PC-9 (cell line): Measurements from ENCODE around the gene MYO1E. TPM values are rescaled to one million over a fixed set of nuclear protein-coding genes. Genes with fewer than 3 reads are reported as not detected.
A peak's percentile ranks its signal among the peaks of the same experiment; 100 is the strongest.

Experiments used
- BruUV-seq: library from RNA; stranded (reverse); fragments of 400-500 nt; replicated peaks from 2 replicates; lab custom pipeline; 2021; lab: Mats Ljungman, UMichigan
- CTCF ChIA-PET: fragments of 300-600 bp; sonication (Branson Sonifier 250); formaldehyde crosslinking; loops from one replicate; lab custom pipeline; 2022; ENCODE audit warnings: antibody characterized with exemption; lab: Charles Lee
- POLR2A ChIA-PET: fragments of 300-600 bp; sonication (Branson Sonifier 250); formaldehyde crosslinking; loops from one replicate; lab custom pipeline; 2022; ENCODE audit warnings: antibody characterized with exemption; ENCODE audit not compliant: unreplicated experiment; lab: Charles Lee
- DNase-seq, 2 experiments: peaks; one replicate each; pipeline versions ENCODE4 v3.0.0 to v3.0.0-alpha.2; 2015 to 2022; ENCODE audit warnings: mixed read lengths in 1 of 2
- H2AFZ ChIP-seq: fragments of 200-600 bp; sonication (generic); 2 replicates; pipeline ENCODE4 v1.8.1; 2017; ENCODE audit warnings: antibody characterized with exemption
- H3F3A ChIP-seq: fragments of 200-600 bp; sonication (generic); 2 replicates; pipeline ENCODE4 v1.8.1; 2017; ENCODE audit warnings: antibody characterized with exemption, mild to moderate bottlenecking, low read depth; ENCODE audit not compliant: insufficient read depth
- H3K27ac ChIP-seq: fragments of 200-600 bp; sonication (generic); 2 replicates; pipeline ENCODE4 v1.6.1; 2016; ENCODE audit warnings: mixed run types
- H3K27me3 ChIP-seq: fragments of 200-600 bp; sonication (generic); 2 replicates; pipeline ENCODE4 v1.6.1; 2016; ENCODE audit warnings: low read depth, mixed run types; ENCODE audit not compliant: insufficient read depth
- H3K36me3 ChIP-seq: fragments of 200-600 bp; sonication (generic); 2 replicates; pipeline ENCODE4 v1.6.1; 2016; ENCODE audit warnings: low read depth, mixed run types
- H3K4me1 ChIP-seq: fragments of 200-600 bp; sonication (generic); replicated peaks from 2 replicates; pipeline ENCODE4 v1.6.1; 2016; ENCODE audit warnings: mixed run types; ENCODE audit not compliant: insufficient read depth
- H3K4me2 ChIP-seq: fragments of 200-600 bp; sonication (generic); 2 replicates; pipeline ENCODE4 v1.6.1; 2017; ENCODE audit warnings: mixed run types
- H3K4me3 ChIP-seq: fragments of 200-600 bp; sonication (generic); 2 replicates; pipeline ENCODE4 v1.6.1; 2016; ENCODE audit warnings: mixed run types
- H3K79me2 ChIP-seq: fragments of 200-600 bp; sonication (generic); 2 replicates; pipeline ENCODE4 v1.6.1; 2017; ENCODE audit warnings: low read depth, mixed run types
- H3K9me2 ChIP-seq: fragments of 200-600 bp; sonication (generic); 2 replicates; pipeline ENCODE4 v1.8.1; 2017; ENCODE audit warnings: mild to moderate bottlenecking; ENCODE audit not compliant: insufficient read depth
- H3K9me3 ChIP-seq: fragments of 200-600 bp; sonication (generic); 2 replicates; pipeline ENCODE4 v1.8.1; 2016; ENCODE audit warnings: low read depth; ENCODE audit not compliant: insufficient read depth
- H4K20me1 ChIP-seq: fragments of 200-600 bp; sonication (generic); 2 replicates; pipeline ENCODE4 v1.8.1; 2017; ENCODE audit not compliant: insufficient read depth
- EZH2 ChIP-seq: fragments of 200-600 bp; sonication (generic); IDR thresholded peaks from 2 replicates; pipeline ENCODE4 v1.8.0; 2017; ENCODE audit warnings: antibody characterized with exemption, low read depth
- intact Hi-C: fragments of 100-400 bp; cut with micrococcal nuclease; formaldehyde crosslinking; loops from one replicate; pipeline ENCODE4 v1.10.0; 2022; ENCODE audit not compliant: unreplicated experiment
- total RNA-seq: library from RNA; stranded (reverse); gene quantifications from 2 replicates; pipeline ENCODE4 v1.2.3, GENCODE V29; 2021
- TF ChIP-seq, protein P1 (sequence below): fragments of 200-600 bp; sonication (generic); conservative IDR thresholded peaks from 2 replicates; pipeline ENCODE4 v1.6.1; 2017; ENCODE audit warnings: mixed run types, antibody characterized with exemption, mild to moderate bottlenecking, moderate library complexity

MYO1E gene
- total RNA-seq, 1 experiment from 2014 or later = 156 TPM

DNA sequence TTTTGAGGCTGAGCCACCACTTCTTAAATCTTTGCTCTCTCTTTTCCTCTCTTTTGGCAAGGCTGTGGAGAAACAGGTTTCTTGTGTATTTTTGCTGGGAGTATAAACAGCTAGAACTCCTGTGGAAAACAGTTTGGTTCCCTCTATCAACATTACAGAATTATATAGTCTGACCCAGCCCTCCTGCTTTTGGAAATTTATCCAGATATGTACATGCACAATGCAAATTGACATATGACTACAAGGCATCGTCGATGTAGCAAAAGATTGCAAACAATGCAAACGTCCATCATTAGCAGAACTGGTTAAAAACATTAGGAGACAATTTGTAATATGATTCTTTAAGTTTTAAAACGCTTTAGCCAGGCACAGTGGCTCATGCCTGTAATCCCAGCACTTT is 12.5 kb upstream of the MYO1E start:
- H3K9me2 ChIP-seq = no peaks in the 10 kb centered on the region
- H3K4me1 ChIP-seq = peaks cover 20% of the 10 kb centered on the region
- BruUV-seq = no TSS peak
- TF ChIP-seq, protein P1, sequence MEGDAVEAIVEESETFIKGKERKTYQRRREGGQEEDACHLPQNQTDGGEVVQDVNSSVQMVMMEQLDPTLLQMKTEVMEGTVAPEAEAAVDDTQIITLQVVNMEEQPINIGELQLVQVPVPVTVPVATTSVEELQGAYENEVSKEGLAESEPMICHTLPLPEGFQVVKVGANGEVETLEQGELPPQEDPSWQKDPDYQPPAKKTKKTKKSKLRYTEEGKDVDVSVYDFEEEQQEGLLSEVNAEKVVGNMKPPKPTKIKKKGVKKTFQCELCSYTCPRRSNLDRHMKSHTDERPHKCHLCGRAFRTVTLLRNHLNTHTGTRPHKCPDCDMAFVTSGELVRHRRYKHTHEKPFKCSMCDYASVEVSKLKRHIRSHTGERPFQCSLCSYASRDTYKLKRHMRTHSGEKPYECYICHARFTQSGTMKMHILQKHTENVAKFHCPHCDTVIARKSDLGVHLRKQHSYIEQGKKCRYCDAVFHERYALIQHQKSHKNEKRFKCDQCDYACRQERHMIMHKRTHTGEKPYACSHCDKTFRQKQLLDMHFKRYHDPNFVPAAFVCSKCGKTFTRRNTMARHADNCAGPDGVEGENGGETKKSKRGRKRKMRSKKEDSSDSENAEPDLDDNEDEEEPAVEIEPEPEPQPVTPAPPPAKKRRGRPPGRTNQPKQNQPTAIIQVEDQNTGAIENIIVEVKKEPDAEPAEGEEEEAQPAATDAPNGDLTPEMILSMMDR = no peak
- TF ChIP-seq EZH2 = no peak
- no peak overlapping the region for H2AFZ ChIP-seq
- no peaks in the 10 kb centered on the region for H3K9me3 ChIP-seq
- H3K27ac ChIP-seq = no peak overlapping the region
- H3K4me2 ChIP-seq = no peak overlapping the region
- intact Hi-C loops = no loop called here
- H4K20me1 ChIP-seq = no peaks in the 10 kb centered on the region
- H3K4me3 ChIP-seq = no peak overlapping the region
- H3K36me3 ChIP-seq = no peaks in the 10 kb centered on the region
- CTCF ChIA-PET = no interaction called here
- no peaks in the 10 kb centered on the region for H3K79me2 ChIP-seq
- DNase-seq = no peak
- H3K27me3 ChIP-seq = no peaks in the 10 kb centered on the region
- H3F3A ChIP-seq = peaks cover 13% of the 10 kb centered on the region
- POLR2A ChIA-PET = no interaction called here

DNA sequence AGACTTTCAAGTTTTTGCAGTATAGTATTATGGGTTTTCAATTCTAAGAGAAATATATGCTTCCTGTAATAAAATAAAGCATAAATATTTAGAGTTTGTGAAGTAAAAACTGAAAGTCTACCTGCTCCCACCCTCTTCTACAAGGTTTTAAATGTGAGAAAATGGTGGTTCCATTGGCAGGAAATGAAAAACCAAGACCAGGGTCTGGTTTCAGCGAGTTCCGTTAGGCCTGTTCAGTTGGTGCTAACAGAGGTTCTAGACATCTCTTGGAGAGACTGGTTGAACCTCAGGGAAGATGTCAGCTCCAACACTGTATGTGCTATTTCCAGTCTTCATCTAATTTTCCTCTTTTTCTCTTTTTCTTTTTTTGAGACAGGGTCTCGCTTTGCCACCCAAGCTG is 11.8 kb upstream of the MYO1E start:
- CTCF ChIA-PET = no interaction called here

DNA sequence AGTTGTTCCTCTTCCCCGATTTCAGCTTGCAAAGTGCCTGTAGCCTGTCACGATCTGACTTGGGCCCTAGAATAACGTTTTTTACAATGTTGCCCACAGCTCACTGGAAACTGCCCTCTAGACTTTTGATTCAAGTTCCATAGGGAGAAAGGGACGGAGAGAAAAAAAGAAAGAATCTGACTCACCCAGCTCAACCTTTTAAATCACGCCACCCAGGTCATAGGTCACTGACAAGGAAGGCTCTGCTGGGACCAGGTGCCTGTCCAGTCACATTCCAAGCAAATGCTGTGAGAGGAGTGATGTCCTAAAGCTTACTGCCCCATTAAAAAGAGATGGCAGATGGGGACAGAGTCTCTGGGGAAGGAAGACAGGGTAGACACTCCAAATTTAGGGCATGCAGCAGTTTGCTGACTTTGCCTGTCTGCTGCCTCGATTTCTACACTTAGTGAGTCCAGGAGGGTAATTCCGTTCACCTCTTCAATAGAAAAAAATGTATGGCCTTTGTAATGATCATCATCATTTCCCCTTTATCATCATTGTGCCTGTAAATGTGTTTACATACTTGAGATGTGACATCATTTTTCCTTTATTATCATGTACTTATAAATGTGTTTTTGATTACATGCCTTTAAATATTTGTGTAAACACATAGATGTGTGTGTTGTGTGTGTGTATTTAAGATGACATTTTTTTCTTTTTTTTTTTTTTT is 8.4 kb upstream of the MYO1E start:
- H3K9me2 ChIP-seq = no peaks in the 10 kb centered on the region
- no peaks in the 10 kb centered on the region for H4K20me1 ChIP-seq
- H3K79me2 ChIP-seq = no peaks in the 10 kb centered on the region
- no peaks in the 10 kb centered on the region for H3K9me3 ChIP-seq
- POLR2A ChIA-PET = interaction anchor here (0.5 to 1.2 kb wide), 5 partner anchors 9 to 181 kb away, joined by 3 to 18 read pairs (median 7); partner anchors contain the start of gene MYO1E
- H3K4me2 ChIP-seq = peak overlapping the region; percentile 46
- DNase-seq = peak; percentile 70 to 86
- H3F3A ChIP-seq = peaks cover 10% of the 10 kb centered on the region; the same call in 1 of the 2 replicates
- peaks cover 17% of the 10 kb centered on the region for H3K4me1 ChIP-seq
- peak overlapping the region; percentile 69 for H3K27ac ChIP-seq
- intact Hi-C loops = loop anchor here (5.0 kb wide), 1 partner anchor 41 kb away; no protein-coding TSS in a partner anchor
- H3K27me3 ChIP-seq = no peaks in the 10 kb centered on the region
- no peak overlapping the region for H2AFZ ChIP-seq
- no peaks in the 10 kb centered on the region for H3K36me3 ChIP-seq
- no peak overlapping the region for H3K4me3 ChIP-seq
- no peak for TF ChIP-seq EZH2
- TF ChIP-seq, protein P1 = no peak
- no TSS peak for BruUV-seq
- CTCF ChIA-PET = no interaction called here

More for the DNA sequence above, 11.8 kb upstream of the MYO1E start:
- no TSS peak for BruUV-seq
- Histone ChIP-seq H3K4me1 (peaks cover 20% of the 10 kb centered on the region), H3K79me2 (no peaks in the 10 kb centered on the region), H3K4me2 (no peak overlapping the region), H2AFZ (no peak overlapping the region), H3K9me2 (no peaks in the 10 kb centered on the region), H3F3A (peaks cover 15% of the 10 kb centered on the region), H3K27me3 (no peaks in the 10 kb centered on the region), H4K20me1 (no peaks in the 10 kb centered on the region), H3K4me3 (no peak overlapping the region), H3K27ac (no peak overlapping the region), H3K9me3 (no peaks in the 10 kb centered on the region), H3K36me3 (no peaks in the 10 kb centered on the region)
- intact Hi-C loops = loop anchor here (5.0 kb wide), 1 partner anchor 38 kb away; no protein-coding TSS in a partner anchor
- no peak for DNase-seq
- TF ChIP-seq, protein P1 = no peak
- TF ChIP-seq EZH2 = no peak
- POLR2A ChIA-PET = no interaction called here
